Prostate gland (tissue), 2 donors: ENCODE results near the gene CAMK2B.

Experiments
- CTCF ChIP-seq, 4 experiments: fragments of 200-600 bp in 2 of 4; fragments of 450-650 bp in 2 of 4; sonication (generic) in 2 of 4; IDR thresholded peaks; 1 replicate in 3 of 4; 2 replicates in 1 of 4; pipeline ENCODE4 v1.5.1; 2016 to 2019; ENCODE audit warnings: antibody characterized with exemption in 4 of 4, mild to moderate bottlenecking in 2 of 4, moderate library complexity in 2 of 4
- POLR2A ChIP-seq: fragments of 450-650 bp; IDR thresholded peaks from one replicate; pipeline ENCODE4 v1.6.1; 2016; ENCODE audit warnings: antibody characterized with exemption, mild to moderate bottlenecking
- POLR2AphosphoS5 ChIP-seq: sonication (generic); formaldehyde crosslinking; IDR thresholded peaks from one replicate; pipeline ENCODE4 v1.6.1; 2017; ENCODE audit warnings: antibody characterized with exemption

GRCh38 chr7:44373418-44373740 lies 48.0 kb upstream of the CAMK2B start:
- no peak for TF ChIP-seq CTCF (IDR thresholded peaks at IDR 0.05)
- TF ChIP-seq POLR2A, result no peak
- TF ChIP-seq POLR2AphosphoS5, result no peak
